Upper lobe of left lung (tissue), 6 donors: ENCODE data around the gene TMEM131L. TPM values are rescaled to one million over a fixed set of nuclear protein-coding genes. Genes with fewer than 3 reads are reported as not detected.
A peak's percentile ranks its signal among the peaks of the same experiment; 100 is the strongest.

Experiments used
- ATAC-seq, 2 donors: fragments of 200-7000 bp; cut with Tn5 transposase; one replicate each; pipeline ENCODE4 v1.9.1; 2022; ENCODE audit warnings: mild to moderate bottlenecking in 2 of 2, moderate library complexity in 2 of 2; ENCODE audit not compliant: low FRiP score in 2 of 2
- DNase-seq, 2 donors: peaks; one replicate each; pipeline ENCODE4 v3.0.0-alpha.2; 2019 to 2020
- H3K27ac ChIP-seq, 4 donors: fragments of 200-600 bp; sonication (generic); one replicate each; pipeline ENCODE4 v1.5.1; 2016 to 2019
- H3K27me3 ChIP-seq, 4 donors: fragments of 200-600 bp; sonication (generic); one replicate each; pipeline ENCODE4 v1.5.1; 2017 to 2019
- H3K36me3 ChIP-seq, 4 donors: fragments of 200-600 bp; sonication (generic); one replicate each; pipeline ENCODE4 v1.5.1; 2016 to 2019
- H3K4me1 ChIP-seq, 4 donors: fragments of 200-600 bp; sonication (generic); one replicate each; pipeline ENCODE4 v1.5.1; 2018 to 2019
- H3K4me3 ChIP-seq, 4 donors: fragments of 200-600 bp; sonication (generic); one replicate each; pipeline ENCODE4 v1.5.1; 2017 to 2019; ENCODE audit warnings: mild to moderate bottlenecking in 2 of 4, moderate library complexity in 1 of 4
- H3K9me3 ChIP-seq, 4 donors: fragments of 200-600 bp; sonication (generic); one replicate each; pipeline ENCODE4 v1.5.1; 2018 to 2019
- EP300 ChIP-seq, 4 donors: sonication (generic); formaldehyde crosslinking; IDR thresholded peaks; one replicate each; pipeline ENCODE4 v1.5.1; 2017; ENCODE audit warnings: antibody characterized with exemption in 4 of 4, control low read depth in 2 of 4
- POLR2A ChIP-seq, 4 donors: fragments of 450-650 bp; IDR thresholded peaks; one replicate each; pipeline ENCODE4 v1.5.1; 2016 to 2017; ENCODE audit warnings: antibody characterized with exemption in 4 of 4, mild to moderate bottlenecking in 2 of 4
- POLR2AphosphoS5 ChIP-seq, 2 donors: sonication (generic); formaldehyde crosslinking; IDR thresholded peaks; one replicate each; pipeline ENCODE4 v1.5.1; 2017; ENCODE audit warnings: antibody characterized with exemption in 2 of 2
- WGBS, 2 donors: methylation state at CpG; one replicate each; pipeline ENCODE4 v1.1.5; 2017 to 2018; 5-methylcytosine and 5-hydroxymethylcytosine counted together
- total RNA-seq, 6 donors: library from RNA; depleted of rRNA in 4 of 6; stranded (reverse); fragments of >200 nt in 4 of 6; gene quantifications; one replicate each; pipeline versions ENCODE4 v1.1.0 to v1.2.1, GENCODE V29; 2016 to 2021
- TF ChIP-seq, protein P1 (sequence below), 6 experiments: fragments of 450-650 bp in 4 of 6; fragments of 200-600 bp in 2 of 6; sonication (generic) in 2 of 6; IDR thresholded peaks; one replicate each; pipeline ENCODE4 v1.5.1; 2016 to 2019; ENCODE audit warnings: antibody characterized with exemption in 6 of 6
- donor health status: DM: no; HTN: no; CAD: no; lungs with moderate emphysema.
- donor health status: DM: no; HTN: yes; CAD: no; lungs with severe emphysema.

TMEM131L gene
- total RNA-seq, 6 donors from 2014 or later, result 12.3 to 28.8 (median 19.5) TPM

DNA sequence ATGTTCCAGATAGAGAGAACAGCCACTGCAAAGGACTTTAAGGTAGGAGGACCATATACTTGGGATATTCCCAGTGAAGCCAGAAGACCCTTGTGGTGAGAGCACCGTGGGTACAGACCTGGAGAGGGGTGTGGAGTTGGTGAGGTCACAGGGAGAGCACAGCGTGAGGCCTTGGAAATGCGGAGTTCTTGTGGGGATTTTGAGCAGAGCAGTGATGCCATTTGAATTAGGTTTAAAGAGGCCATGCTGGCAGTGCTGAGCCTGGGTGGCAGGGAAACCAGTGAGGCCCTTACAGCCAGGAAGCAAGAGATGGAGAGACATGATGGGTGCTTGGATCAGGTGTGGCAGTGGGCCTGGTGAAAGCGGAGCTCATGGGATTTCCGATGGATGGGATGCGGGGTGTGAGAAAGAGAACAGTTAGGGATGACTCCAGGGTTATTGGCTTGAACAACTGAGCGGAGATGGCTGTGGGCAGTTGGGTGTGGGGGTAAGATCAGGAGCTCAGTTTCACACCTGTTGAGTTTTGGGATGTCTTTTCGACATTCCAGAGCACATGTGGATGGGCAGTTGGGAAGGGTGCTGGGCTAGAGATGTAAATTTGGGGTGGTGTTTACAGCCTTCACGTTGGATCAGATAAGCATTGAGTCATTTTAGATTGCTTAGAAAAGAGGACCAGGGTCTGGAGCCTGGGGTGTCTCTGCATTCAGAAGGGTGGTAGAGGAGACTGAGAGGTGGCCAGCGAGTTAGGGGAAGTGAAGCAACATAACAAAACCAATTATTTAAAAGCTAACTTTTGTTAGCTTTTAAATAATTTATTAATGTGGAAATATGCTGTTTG, 68.9 kb downstream of the TMEM131L start:
- ATAC-seq, result no peak
- WGBS, 2 donors, result 83 to 91% methylated on average over 10 of the region's 10 CpGs

DNA sequence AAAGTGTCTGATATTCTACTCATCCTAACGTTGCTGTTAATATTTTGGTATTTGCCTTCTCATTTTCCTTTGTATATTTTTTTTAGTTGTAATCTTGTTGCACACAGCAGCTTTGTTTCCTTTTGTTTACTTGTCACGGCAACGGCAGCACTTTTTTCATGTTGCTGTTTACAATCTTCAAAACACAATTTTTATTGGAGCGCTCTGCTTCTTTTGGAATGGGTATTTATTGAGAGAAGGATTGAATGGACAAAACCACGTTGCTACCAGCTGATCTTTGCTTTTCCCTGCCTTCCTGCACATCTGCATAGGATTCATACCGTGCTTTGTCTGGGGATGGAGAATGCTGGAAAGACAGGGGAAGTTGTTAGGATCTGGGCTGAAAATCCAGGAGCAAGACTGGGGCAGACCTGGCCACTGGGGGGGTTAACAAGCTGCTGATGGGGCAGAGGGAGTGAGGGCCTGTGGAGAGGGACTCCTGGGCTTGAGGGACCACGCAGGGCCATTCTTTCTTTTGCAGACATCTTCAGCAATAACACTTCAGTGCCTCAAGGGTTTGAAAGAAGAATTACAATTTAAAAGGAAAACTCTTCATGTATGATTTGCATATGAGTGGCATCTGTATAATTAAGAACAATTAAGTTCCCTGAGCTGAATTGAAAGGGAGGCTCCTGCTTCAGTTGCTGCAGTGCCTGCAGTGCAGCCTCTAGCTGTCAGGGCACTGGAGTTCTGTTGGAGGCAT, 69.8 kb downstream of the TMEM131L start:
- no peaks in the 10 kb centered on the region for H3K9me3 ChIP-seq
- 41 to 60% methylated on average over 7 of the region's 7 CpGs for WGBS, 2 donors

More for the DNA sequence above, 68.9 kb downstream of the TMEM131L start:
- Histone ChIP-seq H3K9me3 (no peaks in the 10 kb centered on the region), H3K4me3 (no peak overlapping the region), H3K27me3 (no peaks in the 10 kb centered on the region), H3K27ac (no peak overlapping the region), H3K36me3 (no peaks in the 10 kb centered on the region), H3K4me1 (peaks cover 15 to 45% (median 33%) of the 10 kb centered on the region in 4 donors)
- TF ChIP-seq POLR2AphosphoS5 (IDR thresholded peaks at IDR 0.05) (no peak), EP300 (IDR thresholded peaks at IDR 0.05) (no peak), POLR2A (IDR thresholded peaks at IDR 0.05) (no peak)
- TF ChIP-seq, protein P1, sequence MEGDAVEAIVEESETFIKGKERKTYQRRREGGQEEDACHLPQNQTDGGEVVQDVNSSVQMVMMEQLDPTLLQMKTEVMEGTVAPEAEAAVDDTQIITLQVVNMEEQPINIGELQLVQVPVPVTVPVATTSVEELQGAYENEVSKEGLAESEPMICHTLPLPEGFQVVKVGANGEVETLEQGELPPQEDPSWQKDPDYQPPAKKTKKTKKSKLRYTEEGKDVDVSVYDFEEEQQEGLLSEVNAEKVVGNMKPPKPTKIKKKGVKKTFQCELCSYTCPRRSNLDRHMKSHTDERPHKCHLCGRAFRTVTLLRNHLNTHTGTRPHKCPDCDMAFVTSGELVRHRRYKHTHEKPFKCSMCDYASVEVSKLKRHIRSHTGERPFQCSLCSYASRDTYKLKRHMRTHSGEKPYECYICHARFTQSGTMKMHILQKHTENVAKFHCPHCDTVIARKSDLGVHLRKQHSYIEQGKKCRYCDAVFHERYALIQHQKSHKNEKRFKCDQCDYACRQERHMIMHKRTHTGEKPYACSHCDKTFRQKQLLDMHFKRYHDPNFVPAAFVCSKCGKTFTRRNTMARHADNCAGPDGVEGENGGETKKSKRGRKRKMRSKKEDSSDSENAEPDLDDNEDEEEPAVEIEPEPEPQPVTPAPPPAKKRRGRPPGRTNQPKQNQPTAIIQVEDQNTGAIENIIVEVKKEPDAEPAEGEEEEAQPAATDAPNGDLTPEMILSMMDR (IDR thresholded peaks at IDR 0.05), result no peak
- no peak for DNase-seq

DNA sequence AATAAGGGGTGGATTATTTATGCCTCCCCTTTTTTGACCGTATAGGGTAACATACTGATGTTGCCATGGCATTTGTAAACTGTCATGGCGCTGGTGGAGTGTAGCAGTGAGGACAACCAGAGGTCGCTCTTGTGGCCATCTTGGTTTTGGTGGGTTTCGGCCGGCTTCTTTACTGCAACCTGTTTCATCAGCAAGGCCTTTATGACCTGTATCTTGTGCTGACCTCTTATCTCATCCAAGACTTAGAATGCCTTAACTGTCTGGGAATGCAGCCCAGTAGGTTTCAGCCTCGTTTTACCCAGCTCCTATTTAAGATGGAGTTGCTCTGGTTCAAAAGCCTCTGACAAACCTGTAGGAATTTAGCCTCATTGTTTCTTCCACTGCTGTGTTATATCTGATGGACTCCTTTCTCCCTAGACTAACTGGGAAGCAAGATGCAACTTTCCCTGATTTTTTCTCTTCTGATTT, 71.4 kb downstream of the TMEM131L start:
- Histone ChIP-seq H3K36me3 (no peaks in the 10 kb centered on the region), H3K27ac (peak overlapping the region in 1 of 4 donors; percentile 11), H3K4me1 (peaks cover 4 to 24% (median 15%) of the 10 kb centered on the region in 4 donors), H3K9me3 (no peaks in the 10 kb centered on the region), H3K27me3 (no peaks in the 10 kb centered on the region), H3K4me3 (no peak overlapping the region)
- ATAC-seq, result no peak
- TF ChIP-seq, protein P1 (IDR thresholded peaks at IDR 0.05), result no peak
- no peak for TF ChIP-seq POLR2A (IDR thresholded peaks at IDR 0.05)
- WGBS, 2 donors, result 90 to 91% methylated on average over 6 of the region's 6 CpGs
- DNase-seq, result no peak

More for the DNA sequence above, 69.8 kb downstream of the TMEM131L start:
- H3K36me3 ChIP-seq, result no peaks in the 10 kb centered on the region
- peaks cover 5 to 38% (median 24%) of the 10 kb centered on the region in 4 donors for H3K4me1 ChIP-seq
- ATAC-seq (no peak), DNase-seq (no peak)
- H3K4me3 ChIP-seq, result no peak overlapping the region
- no peaks in the 10 kb centered on the region for H3K27me3 ChIP-seq
- TF ChIP-seq POLR2A (IDR thresholded peaks at IDR 0.05), result no peak
- TF ChIP-seq POLR2AphosphoS5 (IDR thresholded peaks at IDR 0.05), result no peak
- TF ChIP-seq EP300 (IDR thresholded peaks at IDR 0.05), result no peak
- TF ChIP-seq, protein P1 (IDR thresholded peaks at IDR 0.05), result no peak
- H3K27ac ChIP-seq, result no peak overlapping the region

- 61 to 62% methylated on average over 16 to 17 of the region's 17 CpGs for WGBS, 2 donors
- DNase-seq, result peak in 1 of 2 donors; percentile 54
- H3K27ac ChIP-seq, result peak overlapping the region in 3 of 4 donors; percentile 26 to 37 (median 34)
- ATAC-seq, result peak; percentile 36 to 65
- TF ChIP-seq EP300 (IDR thresholded peaks at IDR 0.05) (no peak), POLR2A (IDR thresholded peaks at IDR 0.05) (no peak)
- TF ChIP-seq, protein P1 (IDR thresholded peaks at IDR 0.05), result no peak
- H3K4me1 ChIP-seq, result peaks cover 4 to 24% (median 14%) of the 10 kb centered on the region in 4 donors
- no peaks in the 10 kb centered on the region for H3K27me3 ChIP-seq
- no peaks in the 10 kb centered on the region for H3K36me3 ChIP-seq
- no peaks in the 10 kb centered on the region for H3K9me3 ChIP-seq
- peak overlapping the region in 3 of 4 donors; percentile 10 to 37 (median 26) for H3K4me3 ChIP-seq
These were observed 72.6 kb downstream of the TMEM131L start for GRCh38 chr4:153538487-153539357.
